ENCODE results near the gene MARCHF10. TPM values are rescaled to one million over a fixed set of nuclear protein-coding genes. Genes with fewer than 3 reads are reported as not detected.

MARCHF10 gene, protein sequence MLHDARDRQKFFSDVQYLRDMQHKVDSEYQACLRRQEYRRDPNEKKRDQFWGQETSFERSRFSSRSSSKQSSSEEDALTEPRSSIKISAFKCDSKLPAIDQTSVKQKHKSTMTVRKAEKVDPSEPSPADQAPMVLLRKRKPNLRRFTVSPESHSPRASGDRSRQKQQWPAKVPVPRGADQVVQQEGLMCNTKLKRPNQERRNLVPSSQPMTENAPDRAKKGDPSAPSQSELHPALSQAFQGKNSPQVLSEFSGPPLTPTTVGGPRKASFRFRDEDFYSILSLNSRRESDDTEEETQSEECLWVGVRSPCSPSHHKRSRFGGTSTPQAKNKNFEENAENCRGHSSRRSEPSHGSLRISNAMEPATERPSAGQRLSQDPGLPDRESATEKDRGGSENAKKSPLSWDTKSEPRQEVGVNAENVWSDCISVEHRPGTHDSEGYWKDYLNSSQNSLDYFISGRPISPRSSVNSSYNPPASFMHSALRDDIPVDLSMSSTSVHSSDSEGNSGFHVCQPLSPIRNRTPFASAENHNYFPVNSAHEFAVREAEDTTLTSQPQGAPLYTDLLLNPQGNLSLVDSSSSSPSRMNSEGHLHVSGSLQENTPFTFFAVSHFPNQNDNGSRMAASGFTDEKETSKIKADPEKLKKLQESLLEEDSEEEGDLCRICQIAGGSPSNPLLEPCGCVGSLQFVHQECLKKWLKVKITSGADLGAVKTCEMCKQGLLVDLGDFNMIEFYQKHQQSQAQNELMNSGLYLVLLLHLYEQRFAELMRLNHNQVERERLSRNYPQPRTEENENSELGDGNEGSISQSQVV
- 10 to 100 TPM in 1 of 2 donors, not detected in 1; 29.7 TPM for total RNA-seq

GRCh38 chr17:62807812-62808575 lies at the start of gene MARCHF10:
Gene MARCHF10 (minus strand): TSS chr17:62808314. CDS start chr17:62801735, 6,579 bp downstream.
- Histone ChIP-seq H3K4me3 (peak within 1 kb of the TSS in 1 of 2 donors; percentile 29), H3K27me3 (replicated peaks; ENCODE audit: insufficient read depth) (no peaks in the 10 kb centered on the region)
- DNase-seq (ENCODE audit: low spot score), result no peak

DNA sequence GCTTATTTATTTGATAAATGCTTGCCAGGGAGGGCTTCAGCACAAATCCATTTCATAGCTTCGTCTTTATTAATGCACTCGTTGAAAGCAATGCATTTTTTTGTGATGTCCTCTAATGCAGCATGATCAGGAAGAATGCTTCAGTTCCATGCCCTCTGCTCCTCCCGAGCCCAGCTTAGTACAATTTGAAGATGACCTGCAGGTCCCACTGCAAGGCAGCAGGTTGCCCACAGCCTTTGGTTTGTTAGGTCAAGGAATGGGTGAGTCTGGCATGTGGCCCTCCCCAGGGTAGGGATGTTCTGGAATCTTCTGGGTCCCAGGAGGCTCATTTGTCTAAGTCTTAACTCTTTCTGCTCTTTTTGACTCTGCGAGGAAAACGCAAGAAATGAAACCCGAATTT lies 49.4 kb upstream of the MARCHF10 start:
- Histone ChIP-seq H3K4me3 (no peak overlapping the region), H3K4me1 (replicated peaks) (no peaks in the 10 kb centered on the region), H3K27ac (no peak overlapping the region), H3K36me3 (no peaks in the 10 kb centered on the region), H3K27me3 (replicated peaks; ENCODE audit: insufficient read depth) (no peaks in the 10 kb centered on the region), H3K9me3 (no peaks in the 10 kb centered on the region)
- DNase-seq (ENCODE audit: low spot score), result no peak
- intact Hi-C loops (cut with DNase I), result no loop called here
- TF ChIP-seq, protein P1, sequence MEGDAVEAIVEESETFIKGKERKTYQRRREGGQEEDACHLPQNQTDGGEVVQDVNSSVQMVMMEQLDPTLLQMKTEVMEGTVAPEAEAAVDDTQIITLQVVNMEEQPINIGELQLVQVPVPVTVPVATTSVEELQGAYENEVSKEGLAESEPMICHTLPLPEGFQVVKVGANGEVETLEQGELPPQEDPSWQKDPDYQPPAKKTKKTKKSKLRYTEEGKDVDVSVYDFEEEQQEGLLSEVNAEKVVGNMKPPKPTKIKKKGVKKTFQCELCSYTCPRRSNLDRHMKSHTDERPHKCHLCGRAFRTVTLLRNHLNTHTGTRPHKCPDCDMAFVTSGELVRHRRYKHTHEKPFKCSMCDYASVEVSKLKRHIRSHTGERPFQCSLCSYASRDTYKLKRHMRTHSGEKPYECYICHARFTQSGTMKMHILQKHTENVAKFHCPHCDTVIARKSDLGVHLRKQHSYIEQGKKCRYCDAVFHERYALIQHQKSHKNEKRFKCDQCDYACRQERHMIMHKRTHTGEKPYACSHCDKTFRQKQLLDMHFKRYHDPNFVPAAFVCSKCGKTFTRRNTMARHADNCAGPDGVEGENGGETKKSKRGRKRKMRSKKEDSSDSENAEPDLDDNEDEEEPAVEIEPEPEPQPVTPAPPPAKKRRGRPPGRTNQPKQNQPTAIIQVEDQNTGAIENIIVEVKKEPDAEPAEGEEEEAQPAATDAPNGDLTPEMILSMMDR (IDR thresholded peaks at IDR 0.05), result no peak
- no peak for TF ChIP-seq POLR2AphosphoS5 (IDR thresholded peaks at IDR 0.05)
- no peak for TF ChIP-seq POLR2A (IDR thresholded peaks at IDR 0.05)
- 85% methylated on average over 6 of the region's 6 CpGs for WGBS

More at GRCh38 chr17:62807812-62808575, at the start of gene MARCHF10:
- H3K27ac ChIP-seq, result no peak within 1 kb of the TSS
- intact Hi-C loops (cut with DNase I), result no loop called here
- 6% methylated on average over 57 of the region's 57 CpGs for WGBS
- H3K9me3 ChIP-seq, result no peaks in the 10 kb centered on the region
- H3K4me1 ChIP-seq (replicated peaks), result no peaks in the 10 kb centered on the region
- TF ChIP-seq POLR2AphosphoS5 (IDR thresholded peaks at IDR 0.05) (no peak), POLR2A (IDR thresholded peaks at IDR 0.05) (no peak)
- TF ChIP-seq, protein P1 (IDR thresholded peaks at IDR 0.05), result no peak
- H3K36me3 ChIP-seq, result no peaks in the 10 kb centered on the region

GRCh38 chr17:62856594-62856993 lies 48.5 kb upstream of the MARCHF10 start:
- Histone ChIP-seq H3K27me3 (replicated peaks; ENCODE audit: insufficient read depth) (no peaks in the 10 kb centered on the region), H3K36me3 (no peaks in the 10 kb centered on the region)
- 82% methylated on average over 3 of the region's 3 CpGs for WGBS

DNA sequence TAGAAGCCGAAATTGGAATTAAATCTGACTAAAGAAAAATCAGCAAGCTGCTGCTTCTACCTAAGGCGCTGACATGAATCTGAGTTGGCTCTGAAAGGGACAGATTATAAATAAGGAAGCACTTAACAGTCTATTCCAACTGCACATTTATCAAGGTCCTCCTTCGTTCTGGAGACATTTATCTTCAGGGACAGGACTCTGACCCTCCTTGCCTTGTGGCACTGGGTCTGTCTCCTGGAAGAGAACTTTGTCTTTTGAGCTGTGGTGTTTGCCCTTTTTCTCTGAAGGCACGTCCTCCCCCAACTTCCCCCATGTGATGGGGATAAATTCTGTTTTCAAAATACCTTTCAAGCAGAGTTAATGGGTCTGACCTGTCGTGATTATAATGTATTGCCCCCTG lies 47.0 kb upstream of the MARCHF10 start:
- H3K4me1 ChIP-seq (replicated peaks), result no peaks in the 10 kb centered on the region
- no peak overlapping the region for H3K4me3 ChIP-seq
- no peak for DNase-seq (ENCODE audit: low spot score)
- no peaks in the 10 kb centered on the region for H3K27me3 ChIP-seq (replicated peaks; ENCODE audit: insufficient read depth)
- H3K36me3 ChIP-seq, result no peaks in the 10 kb centered on the region
- H3K9me3 ChIP-seq, result no peaks in the 10 kb centered on the region
- intact Hi-C loops (cut with DNase I), result no loop called here
- WGBS, result 81% methylated on average over 5 of the region's 5 CpGs
- TF ChIP-seq POLR2AphosphoS5 (IDR thresholded peaks at IDR 0.05), result no peak
- no peak overlapping the region for H3K27ac ChIP-seq

More at GRCh38 chr17:62856594-62856993, 48.5 kb upstream of the MARCHF10 start:
- Histone ChIP-seq H3K4me3 (no peak overlapping the region), H3K9me3 (no peaks in the 10 kb centered on the region), H3K4me1 (replicated peaks) (no peaks in the 10 kb centered on the region), H3K27ac (no peak overlapping the region)
- TF ChIP-seq POLR2AphosphoS5 (IDR thresholded peaks at IDR 0.05) (no peak), POLR2A (IDR thresholded peaks at IDR 0.05) (no peak)
- TF ChIP-seq, protein P1 (IDR thresholded peaks at IDR 0.05), result no peak
- intact Hi-C loops (cut with DNase I), result no loop called here
- DNase-seq (ENCODE audit: low spot score), result no peak
